HT-29 (cell line): ENCODE results near the gene ATP5F1B. TPM values are rescaled to one million over a fixed set of nuclear protein-coding genes. Genes with fewer than 3 reads are reported as not detected.

ENCODE experiments used
- DNase-seq: peaks from one replicate; pipeline ENCODE4 v3.0.0-alpha.2; 2015; ENCODE audit warnings: low spot score
- small RNA-seq: library from RNA; depleted of rRNA; stranded (forward); fragments of <200 nt; gene quantifications from one replicate; pipeline ENCODE3, GENCODE V24; 2014
- total RNA-seq: library from RNA; depleted of rRNA; stranded (reverse); fragments of >200 nt; shearing (Covaris generic); gene quantifications from 2 replicates; pipeline ENCODE4 v1.2.3, GENCODE V29; 2014; rRNA removed

ATP5F1B gene
- total RNA-seq, 1 experiment from 2014 or later: 397 TPM

DNA sequence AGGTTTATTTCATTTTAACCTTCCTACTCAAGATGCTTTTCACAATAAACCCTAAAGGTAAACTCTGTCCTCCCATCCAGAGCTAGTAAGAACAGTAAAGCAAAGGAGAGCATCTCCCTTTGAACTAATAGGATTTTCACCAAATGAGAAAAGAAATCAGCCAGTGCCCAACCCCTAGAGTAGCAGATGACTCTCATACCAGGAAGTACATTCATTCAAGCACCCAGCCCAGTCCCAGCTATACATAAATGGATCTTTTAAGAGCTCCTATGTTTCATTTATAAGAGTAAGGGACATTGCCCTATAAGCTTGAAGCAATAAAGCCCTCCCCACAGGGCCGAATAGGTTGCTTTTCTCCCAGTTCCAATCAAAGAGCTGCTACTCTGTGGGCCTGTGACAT lies 23.2 kb downstream of the ATP5F1B start:
- no peak for DNase-seq

DNA sequence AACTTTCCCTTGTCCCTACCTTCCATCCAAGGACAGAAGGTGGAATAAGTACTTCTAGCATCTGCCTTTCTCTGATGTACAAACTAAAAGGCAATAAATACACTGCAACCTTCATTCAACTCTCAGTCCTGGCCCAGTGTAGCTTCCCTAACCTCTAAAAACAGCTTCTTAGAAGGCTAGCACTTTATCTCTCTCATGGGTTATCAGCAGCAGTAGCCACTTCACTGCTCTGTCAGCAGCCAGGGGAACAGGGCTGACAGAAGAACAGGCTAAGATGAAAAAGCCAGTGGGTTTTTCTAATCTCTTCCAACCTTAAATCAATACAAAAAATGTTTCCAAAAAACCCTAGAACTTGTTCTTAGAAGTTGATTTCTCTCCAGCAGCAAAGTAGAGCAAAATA lies 28.9 kb downstream of the ATP5F1B start:
- no peak for DNase-seq

DNA sequence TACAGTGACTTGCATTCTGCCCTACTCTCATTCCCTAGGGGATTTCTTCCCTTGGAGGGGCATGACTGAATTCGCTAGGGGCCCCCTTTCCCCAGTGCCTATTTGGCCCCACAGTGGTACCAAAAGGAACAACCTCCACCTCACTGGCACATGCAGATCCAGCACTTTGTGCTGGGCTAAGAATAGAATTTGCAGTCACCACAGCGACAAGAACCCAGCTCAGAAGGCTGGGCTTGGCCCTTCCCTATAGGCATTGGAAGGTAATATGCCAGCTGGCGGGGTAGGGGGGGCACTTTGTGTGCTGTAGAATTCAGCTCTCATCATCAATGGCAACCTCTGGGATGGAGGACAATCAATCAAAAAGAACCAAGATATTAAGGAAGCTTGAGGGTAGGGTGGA lies 29.5 kb downstream of the ATP5F1B start:
- DNase-seq: no peak

DNA sequence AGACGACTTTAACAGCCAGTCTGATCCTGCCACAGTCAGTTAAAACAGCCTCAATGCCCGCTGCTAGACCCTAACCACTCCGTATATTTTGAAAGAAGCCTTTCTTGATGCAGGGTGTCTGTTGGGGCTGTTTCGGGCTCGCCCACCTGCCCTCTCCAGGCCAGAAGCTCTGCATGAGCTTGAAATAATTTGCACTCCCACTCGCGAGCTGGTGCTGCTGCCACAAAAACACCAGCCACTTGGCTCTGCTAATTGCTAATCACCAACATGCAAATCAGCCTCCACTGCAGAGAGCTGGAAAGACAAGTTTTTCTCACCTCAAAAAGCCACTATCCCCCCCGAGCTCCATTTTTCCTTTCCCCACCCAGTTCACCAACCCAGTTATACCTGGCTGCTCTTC lies 31.2 kb downstream of the ATP5F1B start:
- DNase-seq: no peak

DNA sequence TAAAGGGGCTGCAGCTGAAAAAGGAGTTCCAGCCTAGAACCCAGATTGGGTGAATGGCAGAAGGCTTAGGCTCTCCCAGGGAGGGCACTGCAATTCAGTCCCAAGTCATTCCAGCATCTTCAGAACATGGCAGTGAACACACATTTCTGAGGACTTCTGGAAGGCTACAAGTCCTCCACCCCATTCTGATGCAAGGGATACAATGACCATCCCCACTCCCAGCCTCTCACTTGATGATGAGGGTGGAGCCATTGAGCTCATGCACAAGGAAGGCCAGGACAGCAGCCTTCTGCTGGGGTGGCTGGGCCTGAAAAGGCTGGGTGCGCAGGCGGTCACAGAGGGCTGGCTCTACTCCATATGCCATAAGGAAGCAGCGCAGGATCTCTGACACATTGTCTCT lies 41.4 kb downstream of the ATP5F1B start:
- no peak for DNase-seq

DNA sequence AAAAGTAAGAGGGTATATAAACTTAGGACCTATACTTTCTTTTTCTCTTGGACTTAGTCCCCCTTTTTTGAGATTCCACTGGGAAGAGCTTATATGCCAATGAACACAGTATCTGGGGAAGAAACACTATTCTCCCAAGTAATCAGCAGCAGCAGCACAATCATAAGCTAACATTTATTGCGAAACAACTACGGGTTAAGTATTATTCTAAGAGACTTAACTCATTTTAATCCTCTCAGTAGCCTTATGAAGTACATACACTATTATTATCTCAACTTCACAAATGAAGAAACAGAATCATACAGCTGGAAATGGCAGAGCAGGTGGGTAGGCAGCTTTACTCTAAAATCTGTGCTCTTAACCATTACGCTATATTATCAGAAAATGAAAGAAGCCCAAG lies 43.5 kb downstream of the ATP5F1B start:
- no peak for DNase-seq

DNA sequence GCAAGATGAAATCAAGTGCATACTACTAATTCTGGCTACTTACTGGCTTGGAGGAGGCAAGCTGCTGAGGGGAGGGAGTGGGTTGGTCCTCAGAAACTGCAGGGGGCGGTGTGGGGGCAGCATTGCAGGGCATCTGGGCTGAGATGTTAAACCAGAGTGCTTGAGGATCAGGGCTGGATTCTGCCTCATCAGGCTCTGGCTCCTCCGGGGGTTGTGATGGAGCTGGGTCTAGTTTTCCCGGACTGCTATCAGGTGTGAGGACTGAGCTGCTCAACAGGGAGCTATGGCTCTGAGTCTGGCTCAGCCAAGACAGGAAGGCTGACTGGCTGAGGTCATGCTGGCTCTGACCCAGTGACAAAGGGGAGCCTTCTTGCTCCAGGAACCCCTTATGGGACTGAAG lies 44.3 kb downstream of the ATP5F1B start:
- DNase-seq: peak; percentile 19

DNA sequence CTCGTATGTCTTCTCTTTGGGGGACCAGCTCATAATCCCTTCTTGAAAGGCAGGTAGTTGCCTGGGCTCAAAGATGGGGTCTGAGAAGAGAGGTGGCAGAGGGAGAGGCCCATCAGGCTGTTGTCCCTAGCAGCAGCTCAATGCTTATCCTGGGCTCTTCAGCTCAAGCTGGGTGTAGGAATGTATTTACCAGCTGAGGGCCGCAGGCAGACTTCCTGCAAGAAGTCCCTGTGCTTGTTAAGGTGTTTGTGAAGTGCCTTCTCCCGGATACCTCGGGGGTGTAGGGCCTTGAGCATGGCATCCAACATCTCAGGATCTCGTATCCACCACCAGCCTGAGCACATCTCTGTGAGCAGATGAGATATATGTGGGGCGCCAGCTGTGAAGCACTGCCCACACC lies 45.0 kb downstream of the ATP5F1B start:
- DNase-seq: no peak

DNA sequence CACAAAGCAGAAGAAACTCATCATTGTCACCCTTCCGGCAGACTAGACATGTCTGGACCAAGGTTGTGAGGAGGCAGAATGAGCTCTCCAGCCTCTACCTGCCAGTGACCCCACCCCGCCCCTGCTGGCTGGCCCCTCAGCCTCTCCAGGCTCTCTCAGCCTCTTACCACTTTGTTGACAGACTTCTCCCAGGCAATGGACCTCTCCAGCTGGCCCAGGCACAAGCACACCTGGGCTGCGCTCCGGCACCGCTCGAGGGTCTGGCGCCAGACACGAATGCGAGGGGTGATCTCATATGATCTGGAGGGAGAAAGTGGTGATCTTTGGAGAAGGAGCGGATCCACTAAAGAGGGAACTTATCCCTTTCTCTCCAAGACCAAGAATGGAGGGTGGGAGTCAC lies 46.0 kb downstream of the ATP5F1B start:
- no peak for DNase-seq

DNA sequence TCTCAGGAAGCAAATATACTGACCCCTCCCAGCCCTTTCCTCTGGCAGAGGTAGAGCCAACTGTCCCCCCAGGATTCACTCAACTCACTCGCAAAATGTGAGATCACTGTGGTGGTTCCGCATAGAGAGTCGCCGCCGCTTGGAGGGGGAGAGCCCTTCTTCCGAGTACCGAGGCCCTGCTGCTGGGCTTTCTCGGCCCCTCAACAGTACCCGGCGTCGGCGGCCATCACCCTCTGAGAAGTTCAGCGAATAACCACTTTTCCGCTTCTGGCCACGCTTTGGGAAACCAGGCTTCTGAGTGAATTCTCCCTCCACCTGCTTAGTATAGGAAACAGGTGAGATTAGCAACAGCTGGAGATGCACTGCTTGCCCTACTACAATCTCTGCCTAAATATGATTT lies 46.7 kb downstream of the ATP5F1B start:
- DNase-seq: no peak

DNA sequence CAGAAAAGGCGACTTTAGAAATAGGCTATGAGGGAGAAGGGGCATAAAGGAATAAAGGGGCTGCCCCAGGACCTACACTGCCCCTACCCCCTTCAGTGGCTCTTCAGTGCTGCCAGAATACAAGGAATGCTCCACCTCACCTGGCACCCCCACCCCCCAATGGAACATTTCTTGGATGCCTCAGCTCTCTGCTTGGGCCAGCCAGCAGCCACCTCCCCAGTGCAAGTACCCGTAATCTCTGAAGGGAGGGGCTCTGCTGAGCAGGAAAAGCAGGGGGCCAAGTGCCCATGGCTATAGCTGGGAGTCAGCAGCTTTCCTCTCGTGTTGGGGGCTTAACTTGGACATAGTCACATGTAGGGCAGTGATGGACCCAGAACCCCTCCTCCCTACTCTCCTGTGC lies 49.0 kb downstream of the ATP5F1B start:
- DNase-seq: no peak

DNA sequence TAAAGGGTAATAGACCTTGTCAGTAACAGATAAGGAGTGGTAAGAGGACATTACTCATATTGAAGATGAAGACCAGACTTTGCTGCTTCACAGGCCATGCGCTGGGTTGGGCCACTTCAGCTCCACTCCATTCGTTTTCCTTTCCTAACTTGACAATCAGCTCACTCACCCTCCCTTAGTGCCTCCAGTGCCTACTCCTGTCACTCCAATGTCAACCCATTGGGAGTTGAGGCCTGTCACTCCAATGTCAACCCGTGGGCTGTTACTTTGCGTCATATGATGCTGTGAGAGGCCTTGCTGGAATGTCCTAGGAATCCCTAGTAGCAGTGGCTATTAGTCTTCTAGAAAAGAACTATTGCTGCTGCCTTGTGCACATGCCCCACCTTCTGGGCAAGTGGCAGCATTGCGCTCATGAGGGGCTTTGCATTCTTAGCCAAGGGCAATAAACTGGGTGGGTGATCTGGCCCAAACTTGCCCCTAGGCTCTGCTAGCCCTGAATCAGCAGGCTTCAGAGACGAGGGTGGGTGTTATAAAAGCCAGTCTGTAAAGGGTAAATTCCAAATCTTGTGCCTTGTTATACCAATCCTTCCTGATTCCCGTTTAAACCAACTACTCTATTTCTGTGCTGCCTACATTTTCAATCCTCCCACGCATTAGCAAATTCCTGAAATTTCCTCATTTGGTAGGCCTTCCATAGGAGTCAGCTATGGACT lies 51.7 kb downstream of the ATP5F1B start:
- DNase-seq: peak; percentile 77

DNA sequence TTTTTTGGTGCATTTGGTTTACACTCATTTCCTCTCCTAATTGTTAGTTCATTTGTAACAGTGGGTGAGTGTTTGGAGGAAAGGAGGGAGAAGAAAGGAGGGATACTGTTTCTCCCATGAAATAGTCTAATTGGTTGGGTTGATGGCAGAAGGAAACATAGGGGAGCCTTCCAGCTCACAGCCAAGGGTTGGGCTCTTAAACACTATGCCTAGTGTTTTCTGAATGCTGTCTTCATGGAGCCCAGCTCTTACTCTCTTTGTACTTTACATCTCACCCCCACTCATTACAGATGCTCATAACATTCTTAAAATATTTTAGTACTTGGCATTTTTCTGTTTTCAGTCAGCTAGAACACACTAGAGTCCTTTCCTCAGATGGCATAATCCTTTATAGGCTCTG lies 53.8 kb downstream of the ATP5F1B start:
- no peak for DNase-seq

DNA sequence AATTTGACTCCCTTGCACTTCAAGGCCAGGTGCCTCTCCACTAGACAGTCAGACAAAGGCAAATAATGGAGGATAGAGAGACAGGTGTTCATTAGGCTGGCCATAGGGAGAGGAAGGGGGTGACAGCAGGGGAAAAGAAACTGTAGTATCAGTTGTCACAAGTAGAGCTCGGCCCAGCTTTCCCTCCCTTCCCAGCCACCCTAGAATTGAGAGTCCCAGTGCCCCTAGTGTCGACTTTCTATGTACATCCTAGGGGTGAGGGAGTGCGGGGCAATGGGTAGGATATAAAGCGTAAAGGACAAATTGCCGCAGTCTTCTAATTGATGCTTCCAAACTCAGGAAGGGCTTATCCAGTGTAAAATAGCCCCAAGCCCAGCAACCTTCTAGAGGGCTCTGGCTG lies 54.7 kb downstream of the ATP5F1B start:
- DNase-seq: no peak

DNA sequence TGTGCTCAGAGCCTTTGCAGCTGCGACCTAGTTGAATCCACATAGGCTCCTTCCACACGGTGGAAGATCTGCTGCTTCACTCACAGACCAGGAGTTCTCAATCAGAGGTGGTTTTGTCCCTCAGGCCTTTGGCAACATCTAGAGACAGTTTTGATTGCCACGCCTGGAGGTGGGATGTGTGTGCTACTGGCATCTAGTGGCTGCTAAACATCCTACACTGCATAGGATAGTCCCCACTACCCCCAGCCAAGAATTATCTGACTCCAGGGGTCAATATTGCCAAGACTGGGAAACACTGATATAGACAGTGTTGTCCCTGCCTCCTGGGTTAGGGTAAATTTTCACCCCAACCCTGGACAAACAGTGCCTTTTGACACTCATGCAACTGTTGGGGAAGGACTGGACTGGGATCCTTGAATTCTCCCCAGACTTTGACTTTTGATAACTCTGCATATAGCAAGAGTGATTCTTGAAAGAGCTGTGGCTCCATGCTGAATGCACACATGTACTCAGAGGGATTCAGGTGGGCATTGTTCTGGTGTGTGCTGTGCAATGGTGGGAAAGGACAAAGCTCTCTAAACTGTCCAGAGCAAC lies 55.5 kb downstream of the ATP5F1B start:
- DNase-seq: peak; percentile 49

DNA sequence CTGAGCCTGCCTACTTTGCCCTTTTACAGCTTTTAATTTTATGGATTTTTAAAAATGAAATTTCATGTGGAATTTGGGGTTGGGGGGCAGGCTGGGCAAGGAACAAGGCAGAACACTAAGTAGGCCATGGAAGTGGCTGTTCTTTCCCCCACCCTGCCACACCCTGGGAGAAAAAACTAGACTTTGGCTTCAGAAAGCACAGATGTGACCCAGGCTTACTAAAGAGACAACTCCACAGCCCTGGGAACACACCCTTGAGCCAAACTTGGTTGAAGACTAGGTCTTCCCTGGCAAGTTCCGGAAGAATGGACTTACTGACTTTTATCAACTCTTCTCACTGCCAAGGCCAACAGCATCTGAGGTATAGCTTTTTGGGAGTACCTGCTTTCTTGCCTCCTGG lies 56.0 kb downstream of the ATP5F1B start:
- DNase-seq: no peak

Small RNAs within 50 kb of the gene (small RNA-seq; reads per million reads assigned to genes)
- gene RN7SL809P: not detected
- gene RNU6-343P: not detected
- gene SNORD59A: 1,522 reads per million, percentile 99 among the genes with 10 or more reads in this experiment

Other genes with a start within 250 kb of the ATP5F1B start
- 19.7 and 21.8 TPM in 2 replicates for gene TIMELESS, start 196.6 kb downstream of the ATP5F1B start, total RNA-seq
- 0.15 and 0.26 TPM in 2 replicates for gene MIP, start 191.3 kb downstream of the ATP5F1B start, total RNA-seq
- 4.4 and 4.5 TPM in 2 replicates for gene SPRYD4, start 177.4 kb downstream of the ATP5F1B start, total RNA-seq
- 5.7 and 6.9 TPM in 2 replicates for gene GLS2, start 157.8 kb downstream of the ATP5F1B start, total RNA-seq
- gene RBMS2, start 124.2 kb downstream of the ATP5F1B start, total RNA-seq: 7.1 and 7.7 TPM in 2 replicates
- 43.3 and 47.1 TPM in 2 replicates for gene BAZ2A, start 15.7 kb downstream of the ATP5F1B start, total RNA-seq
- 80.2 and 83.4 TPM in 2 replicates for gene PTGES3, start 42.3 kb upstream of the ATP5F1B start, total RNA-seq
- 1,132 and 1,145 TPM in 2 replicates for gene NACA, start 79.3 kb upstream of the ATP5F1B start, total RNA-seq
- 8.9 and 10.1 TPM in 2 replicates for gene PRIM1, start 106.3 kb upstream of the ATP5F1B start, total RNA-seq
- 0.16 TPM in 1 of 2 replicates, not detected in the other for gene HSD17B6, start 117.3 kb upstream of the ATP5F1B start, total RNA-seq